ENCODE measurements around the gene PRLR.
"Not testable (repeated sequence)": the region's sequence is repeated elsewhere in the genome, so short reads cannot be mapped to it uniquely, and the experiment has no call there.

Gene PRLR

GRCh38 chr5:35073160-35073559 is 157.1 kb downstream of the PRLR start:
- no peak for DNase-seq (ENCODE audit: low spot score)

GRCh38 chr5:35069188-35069587 is 161.1 kb downstream of the PRLR start:
- DNase-seq (ENCODE audit: low spot score): no peak

GRCh38 chr5:35067985-35068384 is 162.3 kb downstream of the PRLR start:
- DNase-seq (ENCODE audit: low spot score): no peak

- DNase-seq (ENCODE audit: low spot score): no peak
These were observed 164.0 kb downstream of the PRLR start for GRCh38 chr5:35066260-35066795.

- no peak for DNase-seq (ENCODE audit: low spot score)
These were observed 166.9 kb downstream of the PRLR start for GRCh38 chr5:35063414-35063813.

GRCh38 chr5:35061211-35061770 is 169.0 kb downstream of the PRLR start:
- DNase-seq (ENCODE audit: low spot score): no peak

- no peak for DNase-seq (ENCODE audit: low spot score)
These were observed 170.1 kb downstream of the PRLR start for GRCh38 chr5:35060236-35060635.

GRCh38 chr5:35059251-35059650 is 171.0 kb downstream of the PRLR start:
- DNase-seq (ENCODE audit: low spot score): no peak

- no peak for DNase-seq (ENCODE audit: low spot score)
These were observed 171.9 kb downstream of the PRLR start for GRCh38 chr5:35058374-35058788.

GRCh38 chr5:35056686-35057085 is 173.6 kb downstream of the PRLR start:
- no peak for DNase-seq (ENCODE audit: low spot score)

- no peak for DNase-seq (ENCODE audit: low spot score)
These were observed 177.4 kb downstream of the PRLR start for GRCh38 chr5:35052838-35053237.

- DNase-seq (ENCODE audit: low spot score): no peak
These were observed 179.7 kb downstream of the PRLR start for GRCh38 chr5:35050541-35051126.

GRCh38 chr5:35048910-35049309 is 181.4 kb downstream of the PRLR start:
- DNase-seq (ENCODE audit: low spot score): no peak

GRCh38 chr5:35047785-35048404 is 182.4 kb downstream of the PRLR start, which contains the start of gene AGXT2:
AGXT2 (minus strand) TSS chr5:35047949; CDS start chr5:35047892, 57 bp downstream.
- DNase-seq (ENCODE audit: low spot score): no peak

GRCh38 chr5:35046774-35047173 is 183.5 kb downstream of the PRLR start:
- no peak for DNase-seq (ENCODE audit: low spot score)

GRCh38 chr5:35045280-35045679 is 185.0 kb downstream of the PRLR start:
- DNase-seq (ENCODE audit: low spot score): no peak

- DNase-seq (ENCODE audit: low spot score): no peak
These were observed 185.6 kb downstream of the PRLR start for GRCh38 chr5:35044649-35045048.

GRCh38 chr5:35042781-35043180 is 187.5 kb downstream of the PRLR start:
- DNase-seq (ENCODE audit: low spot score): no peak

- DNase-seq (ENCODE audit: low spot score): no peak
These were observed 189.0 kb downstream of the PRLR start for GRCh38 chr5:35041261-35041660.

GRCh38 chr5:35038891-35039290 is 191.4 kb downstream of the PRLR start:
- DNase-seq (ENCODE audit: low spot score): no peak

- DNase-seq (ENCODE audit: low spot score): no peak
These were observed 193.8 kb downstream of the PRLR start for GRCh38 chr5:35036536-35036935.

- not testable (repeated sequence) for DNase-seq (ENCODE audit: low spot score)
These were observed 194.4 kb downstream of the PRLR start for GRCh38 chr5:35035929-35036328.

- DNase-seq (ENCODE audit: low spot score): no peak
These were observed 195.0 kb downstream of the PRLR start for GRCh38 chr5:35035271-35035670.

All from NAMALWA (cell line).